Measurements from ENCODE around the gene NAALADL2. TPM values are rescaled to one million over a fixed set of nuclear protein-coding genes. Genes with fewer than 3 reads are reported as not detected.

Gene NAALADL2
- total RNA-seq, 2 donors from 2014 or later: 6.2 to 14.5 TPM

GRCh38 chr3:175295248-175296130 is 436.4 kb downstream of the NAALADL2 start:
- TF ChIP-seq, protein P1, sequence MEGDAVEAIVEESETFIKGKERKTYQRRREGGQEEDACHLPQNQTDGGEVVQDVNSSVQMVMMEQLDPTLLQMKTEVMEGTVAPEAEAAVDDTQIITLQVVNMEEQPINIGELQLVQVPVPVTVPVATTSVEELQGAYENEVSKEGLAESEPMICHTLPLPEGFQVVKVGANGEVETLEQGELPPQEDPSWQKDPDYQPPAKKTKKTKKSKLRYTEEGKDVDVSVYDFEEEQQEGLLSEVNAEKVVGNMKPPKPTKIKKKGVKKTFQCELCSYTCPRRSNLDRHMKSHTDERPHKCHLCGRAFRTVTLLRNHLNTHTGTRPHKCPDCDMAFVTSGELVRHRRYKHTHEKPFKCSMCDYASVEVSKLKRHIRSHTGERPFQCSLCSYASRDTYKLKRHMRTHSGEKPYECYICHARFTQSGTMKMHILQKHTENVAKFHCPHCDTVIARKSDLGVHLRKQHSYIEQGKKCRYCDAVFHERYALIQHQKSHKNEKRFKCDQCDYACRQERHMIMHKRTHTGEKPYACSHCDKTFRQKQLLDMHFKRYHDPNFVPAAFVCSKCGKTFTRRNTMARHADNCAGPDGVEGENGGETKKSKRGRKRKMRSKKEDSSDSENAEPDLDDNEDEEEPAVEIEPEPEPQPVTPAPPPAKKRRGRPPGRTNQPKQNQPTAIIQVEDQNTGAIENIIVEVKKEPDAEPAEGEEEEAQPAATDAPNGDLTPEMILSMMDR (IDR thresholded peaks at IDR 0.05): no peak
- no peak for TF ChIP-seq POLR2A (IDR thresholded peaks at IDR 0.05)
- H3K27me3 ChIP-seq: no peaks in the 10 kb centered on the region
- no peaks in the 10 kb centered on the region for H3K9me3 ChIP-seq
- DNase-seq: no peak
- whole genome bisulfite sequencing, 2 donors: 45 to 52% methylated on average over 4 of the region's 4 CpGs
- ATAC-seq: no peak
- H3K36me3 ChIP-seq (replicated peaks in 1 of 2; ENCODE audit: insufficient read depth in 1 of 2, low read depth in 2 of 2): no peaks in the 10 kb centered on the region
- intact Hi-C loops (cut with DNase I): no loop called here
- H3K27ac ChIP-seq: no peak overlapping the region
- H3K4me1 ChIP-seq: no peaks in the 10 kb centered on the region
- no peak overlapping the region for H3K4me3 ChIP-seq

DNA sequence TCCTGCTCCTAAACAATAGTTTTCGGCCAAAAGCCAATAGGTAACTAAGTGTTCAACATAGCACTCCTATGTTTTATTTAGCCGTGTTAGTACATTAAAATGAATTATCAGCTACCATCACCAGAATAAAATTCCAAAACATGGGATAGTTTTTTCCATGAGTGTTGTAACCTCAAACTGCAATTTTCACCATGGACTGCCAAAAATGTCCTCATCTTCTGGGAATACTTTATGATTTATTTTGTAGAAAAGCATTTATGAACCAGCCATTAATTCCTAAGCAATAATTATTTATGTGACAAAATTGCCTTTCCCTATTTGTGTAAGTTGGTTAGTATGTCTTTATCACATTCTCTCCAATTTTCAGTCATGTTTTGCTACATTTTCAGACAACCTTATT is 438.1 kb downstream of the NAALADL2 start:
- 82 to 96% methylated on average over 2 of the region's 2 CpGs for WGBS, 2 donors

GRCh38 chr3:175301741-175302140 is 442.6 kb downstream of the NAALADL2 start:
- ATAC-seq: no peak
- H3K27me3 ChIP-seq: no peaks in the 10 kb centered on the region
- H3K36me3 ChIP-seq (replicated peaks in 1 of 2; ENCODE audit: insufficient read depth in 1 of 2, low read depth in 2 of 2): no peaks in the 10 kb centered on the region
- 76 to 92% methylated on average over 3 of the region's 3 CpGs for whole genome bisulfite sequencing, 2 donors
- intact Hi-C loops (cut with DNase I): no loop called here
- no peak for DNase-seq
- TF ChIP-seq, protein P1 (IDR thresholded peaks at IDR 0.05): no peak
- TF ChIP-seq POLR2A (IDR thresholded peaks at IDR 0.05): no peak
- no peak overlapping the region for H3K4me3 ChIP-seq
- no peaks in the 10 kb centered on the region for H3K4me1 ChIP-seq
- H3K27ac ChIP-seq: no peak overlapping the region
- H3K9me3 ChIP-seq: no peaks in the 10 kb centered on the region

More for the DNA sequence above, 438.1 kb downstream of the NAALADL2 start:
- Histone ChIP-seq H3K36me3 (replicated peaks in 1 of 2; ENCODE audit: insufficient read depth in 1 of 2, low read depth in 2 of 2) (no peaks in the 10 kb centered on the region), H3K4me3 (no peak overlapping the region), H3K4me1 (no peaks in the 10 kb centered on the region), H3K27me3 (no peaks in the 10 kb centered on the region), H3K9me3 (no peaks in the 10 kb centered on the region), H3K27ac (no peak overlapping the region)
- no peak for DNase-seq
- TF ChIP-seq, protein P1 (IDR thresholded peaks at IDR 0.05): no peak
- intact Hi-C loops (cut with DNase I): no loop called here
- ATAC-seq: no peak

GRCh38 chr3:175304404-175304803 is 445.3 kb downstream of the NAALADL2 start:
- intact Hi-C loops (cut with DNase I): no loop called here
- ATAC-seq (no peak), DNase-seq (no peak)
- no peaks in the 10 kb centered on the region for H3K27me3 ChIP-seq
- WGBS, 2 donors: 63 to 66% methylated on average over 2 of the region's 2 CpGs
- TF ChIP-seq, protein P1 (IDR thresholded peaks at IDR 0.05): no peak
- no peak for TF ChIP-seq POLR2A (IDR thresholded peaks at IDR 0.05)
- H3K4me1 ChIP-seq: peaks cover 9% of the 10 kb centered on the region
- H3K9me3 ChIP-seq: no peaks in the 10 kb centered on the region
- no peak overlapping the region for H3K4me3 ChIP-seq
- no peak overlapping the region for H3K27ac ChIP-seq
- no peaks in the 10 kb centered on the region for H3K36me3 ChIP-seq (replicated peaks in 1 of 2; ENCODE audit: insufficient read depth in 1 of 2, low read depth in 2 of 2)

DNA sequence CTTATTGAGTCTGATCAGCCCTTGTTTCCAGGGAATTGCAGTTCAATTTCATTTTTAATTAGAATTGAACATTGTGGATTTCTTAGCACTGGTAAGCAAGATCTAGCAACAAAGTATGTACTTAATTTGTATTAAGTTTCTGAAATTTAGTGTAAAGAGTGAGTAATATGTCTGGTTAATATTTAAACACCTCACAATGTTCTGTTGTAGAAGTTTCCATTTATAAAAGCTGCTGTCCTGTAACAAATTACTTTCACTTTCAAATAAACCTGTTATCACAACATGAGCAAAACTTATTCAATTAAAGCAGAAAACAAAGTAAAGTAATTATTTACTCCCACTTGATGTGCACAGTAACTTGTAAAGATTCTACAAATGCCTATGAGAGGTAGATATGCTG is 448.5 kb downstream of the NAALADL2 start:
- Histone ChIP-seq H3K27ac (peak overlapping the region in 1 of 4 donors; percentile 50), H3K4me3 (no peak overlapping the region)
- ATAC-seq: peak; percentile 42

More for the DNA sequence above, 448.5 kb downstream of the NAALADL2 start:
- H3K36me3 ChIP-seq (replicated peaks in 1 of 2; ENCODE audit: insufficient read depth in 1 of 2, low read depth in 2 of 2): no peaks in the 10 kb centered on the region
- no peak for TF ChIP-seq POLR2A (IDR thresholded peaks at IDR 0.05)
- TF ChIP-seq, protein P1 (IDR thresholded peaks at IDR 0.05): no peak
- H3K9me3 ChIP-seq: no peaks in the 10 kb centered on the region
- DNase-seq: no peak
- H3K27me3 ChIP-seq: no peaks in the 10 kb centered on the region
- peaks cover 9% of the 10 kb centered on the region for H3K4me1 ChIP-seq
- intact Hi-C loops (cut with DNase I): no loop called here

All from body of pancreas (tissue), 4 donors.